Measurements from ENCODE around the gene SLC6A8.

Gene SLC6A8

DNA sequence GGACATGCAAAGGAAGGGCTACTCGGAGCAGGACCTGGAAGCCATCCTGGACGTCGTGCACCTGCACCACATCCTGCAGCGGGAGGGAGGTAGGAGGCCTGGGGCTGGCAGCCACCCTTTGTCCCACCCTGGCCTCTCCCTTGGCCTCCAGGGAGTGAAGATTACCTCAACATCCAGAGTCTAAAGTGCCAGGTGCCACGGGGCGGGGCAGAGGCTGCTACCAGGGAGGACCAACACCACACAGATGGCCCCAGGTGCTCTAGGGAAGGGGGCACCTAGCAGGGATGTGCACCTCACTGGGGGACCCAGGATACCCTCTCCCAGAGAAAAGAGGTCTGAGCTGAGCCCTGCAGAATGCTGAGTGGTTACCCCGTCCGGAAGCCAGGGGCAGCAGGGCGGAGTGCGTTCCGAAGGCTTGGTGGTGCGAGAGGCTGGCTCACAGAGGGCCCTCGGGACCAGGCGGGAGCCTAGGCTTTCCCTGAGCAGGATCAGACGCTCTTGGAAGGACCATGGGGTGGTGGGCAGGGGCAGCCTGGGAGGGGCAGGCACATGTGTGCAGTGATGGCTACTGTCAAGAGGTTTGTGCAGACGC, 53.0 kb downstream of the SLC6A8 start:
- in situ Hi-C loops (cut with MboI; ENCODE audit: low sequenced_read_pairs) = loop anchor here (25.0 kb wide), 1 partner anchor 797 kb away; the partner anchor contains the start of genes G6PD and IKBKG

DNA sequence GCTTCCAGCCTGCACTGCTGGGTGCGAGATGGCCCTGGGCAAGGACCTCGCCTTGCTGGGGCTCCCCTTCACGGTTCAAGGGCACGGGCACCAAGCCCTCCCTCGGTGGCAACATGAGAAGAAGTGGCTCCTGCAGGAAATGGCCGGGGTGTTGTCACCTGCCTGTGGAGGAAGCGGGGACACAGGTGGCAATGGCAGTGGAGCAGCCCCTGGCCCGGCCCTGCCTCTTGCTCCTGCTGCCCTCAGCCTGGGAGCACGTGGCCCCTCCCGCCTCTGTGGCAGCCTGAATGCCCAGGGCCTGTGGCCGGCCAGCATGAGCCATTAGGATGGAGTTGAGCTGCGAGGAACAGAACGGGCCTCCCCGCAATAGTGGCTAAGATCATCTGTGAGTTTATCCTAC, 53.7 kb downstream of the SLC6A8 start:
- in situ Hi-C loops (cut with MboI; ENCODE audit: low sequenced_read_pairs) = loop anchor here (25.0 kb wide), 1 partner anchor 796 kb away; the partner anchor contains the start of genes G6PD and IKBKG

DNA sequence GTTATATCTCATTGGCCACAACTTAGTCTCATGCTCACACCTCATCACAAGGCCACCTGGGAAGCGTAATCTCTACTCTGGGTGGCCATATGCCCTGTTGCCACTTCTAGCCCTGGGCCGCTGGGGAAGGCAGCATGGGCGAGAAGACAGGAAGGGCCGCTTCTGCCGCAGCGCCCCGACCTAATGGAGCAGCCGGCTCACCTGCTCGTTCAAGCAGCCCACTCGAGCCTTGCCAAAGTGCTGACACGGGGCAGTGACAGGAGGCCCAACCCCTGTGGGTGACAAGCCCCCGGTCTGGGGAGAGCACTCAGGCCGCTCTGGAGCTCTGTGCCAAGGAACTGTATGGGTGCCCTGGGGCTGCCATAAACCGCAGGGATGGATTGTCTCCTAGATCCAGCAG, 54.4 kb downstream of the SLC6A8 start:
- in situ Hi-C loops (cut with MboI; ENCODE audit: low sequenced_read_pairs) = loop anchor here (25.0 kb wide), 1 partner anchor 795 kb away; the partner anchor contains the start of genes G6PD and IKBKG

DNA sequence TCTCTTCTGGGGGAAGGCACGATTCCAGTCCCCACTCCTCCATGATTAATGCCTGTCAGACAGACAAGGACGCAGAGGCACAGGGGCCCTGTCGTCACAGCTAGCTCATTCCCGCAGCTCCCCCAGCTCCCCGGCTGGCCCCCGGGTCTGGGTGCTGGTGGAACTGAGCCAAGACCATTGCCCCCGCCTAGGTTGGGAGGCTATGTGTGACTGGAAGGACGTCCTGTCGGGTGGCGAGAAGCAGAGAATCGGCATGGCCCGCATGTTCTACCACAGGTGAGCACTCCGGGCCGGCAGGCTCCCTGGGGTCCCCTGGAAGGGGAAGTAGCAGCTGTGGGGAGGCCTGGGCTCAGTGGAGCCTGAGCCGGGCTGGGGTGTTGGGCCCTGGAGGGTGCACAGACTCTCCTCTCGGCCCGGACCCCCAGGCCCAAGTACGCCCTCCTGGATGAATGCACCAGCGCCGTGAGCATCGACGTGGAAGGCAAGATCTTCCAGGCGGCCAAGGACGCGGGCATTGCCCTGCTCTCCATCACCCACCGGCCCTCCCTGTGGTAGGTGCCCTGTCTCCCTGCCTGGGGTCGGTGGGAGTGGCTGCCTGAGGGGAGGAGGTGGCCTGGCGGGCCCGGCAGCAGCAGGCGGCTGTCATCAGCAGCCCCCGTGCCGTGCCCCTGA, 55.2 kb downstream of the SLC6A8 start:
- in situ Hi-C loops (cut with MboI; ENCODE audit: low sequenced_read_pairs) = loop anchor here (25.0 kb wide), 1 partner anchor 794 kb away; the partner anchor contains the start of genes G6PD and IKBKG

DNA sequence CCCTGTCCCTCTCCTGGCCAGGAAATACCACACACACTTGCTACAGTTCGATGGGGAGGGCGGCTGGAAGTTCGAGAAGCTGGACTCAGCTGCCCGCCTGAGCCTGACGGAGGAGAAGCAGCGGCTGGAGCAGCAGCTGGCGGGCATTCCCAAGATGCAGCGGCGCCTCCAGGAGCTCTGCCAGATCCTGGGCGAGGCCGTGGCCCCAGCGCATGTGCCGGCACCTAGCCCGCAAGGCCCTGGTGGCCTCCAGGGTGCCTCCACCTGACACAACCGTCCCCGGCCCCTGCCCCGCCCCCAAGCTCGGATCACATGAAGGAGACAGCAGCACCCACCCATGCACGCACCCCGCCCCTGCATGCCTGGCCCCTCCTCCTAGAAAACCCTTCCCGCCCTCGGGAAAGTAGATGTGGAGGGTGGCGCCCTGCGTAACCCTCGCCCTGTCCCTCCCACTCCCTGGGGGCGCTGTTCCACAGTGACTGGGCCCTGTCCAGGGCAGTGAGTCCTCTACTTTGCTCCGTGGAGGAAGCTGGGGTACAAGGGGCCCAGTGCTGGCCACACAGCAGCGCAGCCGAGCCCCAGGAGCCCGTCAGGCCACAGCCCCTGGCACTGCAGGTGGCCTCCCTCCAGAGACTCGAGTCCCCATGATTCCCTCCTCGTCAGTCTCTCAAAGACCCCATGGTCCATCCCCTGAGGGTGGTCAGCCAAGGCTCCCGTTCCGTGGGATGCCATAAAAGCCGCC, 55.9 kb downstream of the SLC6A8 start:
- in situ Hi-C loops (cut with MboI; ENCODE audit: low sequenced_read_pairs) = loop anchor here (25.0 kb wide), 1 partner anchor 794 kb away; the partner anchor contains the start of genes G6PD and IKBKG

DNA sequence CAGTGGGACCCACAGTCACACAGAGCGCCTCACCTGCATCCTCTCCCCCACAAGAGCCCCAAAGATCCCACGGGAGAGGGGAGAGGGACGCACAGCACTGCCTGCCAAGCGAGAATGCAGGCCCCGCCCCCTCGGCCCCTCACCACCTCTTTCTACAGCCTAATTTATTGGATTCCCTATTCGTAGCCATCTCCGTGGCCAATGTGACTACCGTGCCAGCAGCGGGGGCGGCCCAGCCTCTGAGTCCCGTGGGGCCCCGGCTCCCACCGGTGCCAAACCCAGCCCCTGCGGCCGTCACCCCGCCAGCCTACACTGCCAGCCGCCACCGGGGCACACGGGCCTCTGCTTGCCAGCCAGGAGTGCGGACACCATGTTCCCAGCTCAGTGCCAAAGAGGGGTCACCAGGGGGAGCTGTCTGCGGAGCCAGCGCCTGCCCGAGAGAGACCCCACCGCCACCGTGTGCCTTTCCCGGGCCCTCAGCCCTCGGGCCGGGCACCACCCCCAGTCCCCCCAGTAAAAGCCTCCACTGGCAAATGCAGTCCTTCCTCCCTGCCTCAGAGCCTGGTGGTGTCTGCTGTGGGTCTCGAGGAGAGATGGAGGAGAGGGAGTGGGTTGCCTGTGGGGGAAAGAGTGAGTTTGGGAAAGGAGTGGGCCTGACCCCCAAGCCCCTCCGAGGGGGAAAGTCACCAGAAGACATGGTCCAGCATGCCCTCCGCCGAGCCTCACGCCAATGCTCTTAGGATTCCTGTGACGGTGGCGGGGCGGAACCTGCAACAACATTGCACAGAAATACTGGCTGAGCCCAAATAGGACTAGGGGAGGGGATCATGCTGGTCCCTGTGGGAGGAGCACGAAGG, 56.7 kb downstream of the SLC6A8 start:
- in situ Hi-C loops (cut with MboI; ENCODE audit: low sequenced_read_pairs) = loop anchor here (25.0 kb wide), 1 partner anchor 793 kb away; the partner anchor contains the start of genes G6PD and IKBKG

DNA sequence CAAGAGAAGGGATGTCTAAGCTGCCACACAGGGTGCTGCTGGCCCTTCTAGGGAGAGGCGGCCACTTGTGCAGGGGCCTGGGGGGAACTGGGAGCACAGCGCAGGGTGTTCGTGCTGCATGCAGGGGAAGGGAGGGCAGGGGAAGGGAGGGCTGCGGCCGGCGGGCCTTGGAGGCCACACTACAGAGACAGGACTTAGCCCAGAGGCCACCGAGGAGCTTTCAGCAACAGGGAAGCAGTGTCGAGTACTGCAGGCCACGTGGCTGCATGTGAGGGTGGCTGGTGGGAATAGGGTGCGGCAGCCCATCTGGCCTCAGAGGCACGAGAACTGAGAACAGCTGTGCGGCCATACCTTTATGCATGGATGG, 57.3 kb downstream of the SLC6A8 start:
- in situ Hi-C loops (cut with MboI; ENCODE audit: low sequenced_read_pairs) = loop anchor here (25.0 kb wide), 1 partner anchor 792 kb away; the partner anchor contains the start of genes G6PD and IKBKG

Data from HL-60/S4 (cell line).